H1 (cell line): ENCODE measurements around the gene RASL10A. TPM values are rescaled to one million over a fixed set of nuclear protein-coding genes. Genes with fewer than 3 reads are reported as not detected.

Experiments
- CTCF ChIA-PET: fragments of 300-600 bp; sonication (Branson Sonifier 250); formaldehyde crosslinking; loops from one replicate; lab custom pipeline; 2021; ENCODE audit not compliant: partially characterized antibody; lab: Charles Lee
- POLR2A ChIA-PET: fragments of 300-600 bp; sonication (Branson Sonifier 250); formaldehyde crosslinking; loops from one replicate; lab custom pipeline; 2021; ENCODE audit warnings: inconsistent platforms; ENCODE audit not compliant: partially characterized antibody; lab: Charles Lee
- DNase-seq, 2 experiments: peaks; one replicate each; pipeline versions ENCODE4 v3.0.0 to v3.0.0-alpha.2; 2010 to 2022; ENCODE audit warnings: low spot score in 2 of 2, low read depth in 1 of 2, mixed read lengths in 1 of 2
- FAIRE-seq: peaks from 2 replicates; lab custom pipeline; 2011; peaks lifted over from hg19 to GRCh38; lab: Jason Lieb, UNC
- H2AFZ ChIP-seq: 2 replicates; pipeline ENCODE4 v1.8.1; 2012; ENCODE audit warnings: low read length, inconsistent platforms
- H2AK5ac ChIP-seq: 2 replicates; pipeline ENCODE4 v1.6.1; 2013; ENCODE audit warnings: low read depth, low read length
- H2BK120ac ChIP-seq: replicated peaks from 2 replicates; pipeline ENCODE3; 2013; ENCODE audit warnings: low read depth, low read length, inconsistent platforms
- H2BK12ac ChIP-seq: 2 replicates; pipeline ENCODE4 v1.6.1; 2013; ENCODE audit warnings: low read depth, low read length
- H2BK15ac ChIP-seq: 2 replicates; pipeline ENCODE4 v1.6.1; 2013; ENCODE audit warnings: low read length
- H2BK20ac ChIP-seq: 2 replicates; pipeline ENCODE4 v1.6.1; 2013; ENCODE audit warnings: low read length
- H2BK5ac ChIP-seq: 2 replicates; pipeline ENCODE4 v1.6.1; 2013; ENCODE audit warnings: low read depth, low read length
- H3K14ac ChIP-seq: 2 replicates; pipeline ENCODE4 v1.6.1; 2013; ENCODE audit warnings: inconsistent platforms; ENCODE audit not compliant: insufficient read length
- H3K18ac ChIP-seq: 2 replicates; pipeline ENCODE4 v1.6.1; 2013; ENCODE audit warnings: low read length; ENCODE audit errors: extremely low read depth
- H3K23ac ChIP-seq: 2 replicates; pipeline ENCODE4 v1.6.1; 2013; ENCODE audit warnings: inconsistent platforms; ENCODE audit not compliant: insufficient read length
- H3K23me2 ChIP-seq: 2 replicates; pipeline ENCODE4 v1.6.1; 2013; ENCODE audit warnings: low read depth, low read length
- H3K27ac ChIP-seq: 2 replicates; pipeline ENCODE4 v1.6.1; 2011; ENCODE audit warnings: low read depth, low read length, inconsistent platforms
- H3K27me3 ChIP-seq, 4 experiments: replicated peaks in 1 of 4; 1 replicate in 1 of 4; 2 replicates in 3 of 4; pipeline versions ENCODE4 v1.6.1 to v1.8.1; 2011 to 2013; ENCODE audit warnings: low read length in 3 of 4, mild to moderate bottlenecking in 3 of 4, inconsistent platforms in 2 of 4, mixed read lengths in 2 of 4, moderate library complexity in 1 of 4; ENCODE audit not compliant: control insufficient read depth in 3 of 4, insufficient read depth in 3 of 4; ENCODE audit errors: extremely low read depth in 1 of 4
- H3K36me3 ChIP-seq, 4 experiments: 2 replicates each; pipeline versions ENCODE4 v1.6.1 to v1.8.1; 2011 to 2013; ENCODE audit warnings: mild to moderate bottlenecking in 4 of 4, low read length in 3 of 4, moderate library complexity in 2 of 4, control low read depth in 1 of 4, inconsistent platforms in 1 of 4; ENCODE audit not compliant: insufficient read depth in 4 of 4, control insufficient read depth in 2 of 4
- H3K4ac ChIP-seq: replicated peaks from 2 replicates; pipeline ENCODE3; 2013; ENCODE audit warnings: low read length, low read depth, mixed read lengths, inconsistent platforms; ENCODE audit not compliant: insufficient read length
- H3K4me1 ChIP-seq, 4 experiments: replicated peaks in 1 of 4; 1 replicate in 1 of 4; 2 replicates in 3 of 4; pipeline versions ENCODE4 v1.6.1 to v1.8.1; 2011 to 2013; ENCODE audit warnings: low read length in 3 of 4, inconsistent platforms in 2 of 4, mixed read lengths in 1 of 4; ENCODE audit not compliant: insufficient read depth in 4 of 4, control insufficient read depth in 3 of 4
- H3K4me2 ChIP-seq, 2 experiments: 2 replicates each; pipeline versions ENCODE4 v1.6.1 to v1.8.1; 2011 to 2013; ENCODE audit warnings: low read depth in 2 of 2, low read length in 2 of 2, control low read depth in 1 of 2, inconsistent platforms in 1 of 2, mild to moderate bottlenecking in 1 of 2; ENCODE audit not compliant: insufficient read depth in 1 of 2
- H3K4me3 ChIP-seq, 4 experiments: fragments of 200-600, 300-600 bp in 1 of 4; sonication (generic), shearing (Covaris generic), sonication (Bioruptor Twin) in 1 of 4; 2 replicates each; pipeline versions ENCODE4 v1.5.1 to v1.8.1; 2011 to 2016; ENCODE audit warnings: low read length in 4 of 4, low read depth in 3 of 4, control low read depth in 2 of 4, inconsistent platforms in 2 of 4, mild to moderate bottlenecking in 2 of 4, mixed read lengths in 1 of 4, moderate library complexity in 1 of 4; ENCODE audit not compliant: insufficient read depth in 2 of 4; ENCODE audit errors: extremely low read depth in 1 of 4
- H3K56ac ChIP-seq: replicated peaks from 2 replicates; pipeline ENCODE3; 2013; ENCODE audit warnings: low read depth, mild to moderate bottlenecking, mixed read lengths, low read length, inconsistent platforms; ENCODE audit not compliant: insufficient read length
- H3K79me1 ChIP-seq: 2 replicates; pipeline ENCODE4 v1.6.1; 2013; ENCODE audit warnings: low read depth, low read length, control low read depth
- H3K79me2 ChIP-seq, 2 experiments: 2 replicates each; pipeline versions ENCODE4 v1.6.1 to v1.8.1; 2012 to 2013; ENCODE audit warnings: low read length in 2 of 2, mild to moderate bottlenecking in 2 of 2, inconsistent platforms in 1 of 2; ENCODE audit not compliant: insufficient read depth in 2 of 2, control insufficient read depth in 1 of 2
- H3K9ac ChIP-seq, 4 experiments: replicated peaks in 1 of 4; 1 replicate in 1 of 4; 2 replicates in 3 of 4; pipeline versions ENCODE4 v1.6.1 to v1.8.1; 2011 to 2013; ENCODE audit warnings: low read depth in 3 of 4, low read length in 3 of 4, control low read depth in 2 of 4, mild to moderate bottlenecking in 2 of 4, moderate library complexity in 2 of 4, inconsistent platforms in 1 of 4; ENCODE audit errors: extremely low read depth in 1 of 4
- H3K9me3 ChIP-seq, 2 experiments: 2 replicates each; pipeline versions ENCODE4 v1.6.1 to v1.8.1; 2012 to 2013; ENCODE audit warnings: mild to moderate bottlenecking in 2 of 2, moderate library complexity in 2 of 2, control low read depth in 1 of 2, inconsistent platforms in 1 of 2, low read depth in 1 of 2, low read length in 1 of 2, mixed read lengths in 1 of 2; ENCODE audit not compliant: insufficient read depth in 2 of 2
- H4K20me1 ChIP-seq, 2 experiments: replicated peaks in 1 of 2; 2 replicates each; pipeline versions ENCODE3 to v1.8.1; 2011 to 2013; ENCODE audit warnings: inconsistent platforms in 2 of 2, low read length in 2 of 2, mild to moderate bottlenecking in 1 of 2; ENCODE audit not compliant: insufficient read depth in 2 of 2, control insufficient read depth in 1 of 2
- H4K5ac ChIP-seq: 2 replicates; pipeline ENCODE4 v1.6.1; 2013; ENCODE audit warnings: low read length, low read depth, mixed read lengths, inconsistent platforms; ENCODE audit not compliant: insufficient read length
- H4K8ac ChIP-seq: 2 replicates; pipeline ENCODE4 v1.8.0; 2013; ENCODE audit warnings: mild to moderate bottlenecking, moderate library complexity, low read length, inconsistent platforms; ENCODE audit not compliant: insufficient read depth; ENCODE audit errors: extremely low read depth
- H4K91ac ChIP-seq: replicated peaks from 2 replicates; pipeline ENCODE3; 2013; ENCODE audit warnings: low read length, mixed read lengths, inconsistent platforms; ENCODE audit not compliant: insufficient read length
- KDM4A ChIP-seq: IDR thresholded peaks from one replicate; pipeline ENCODE4 v1.7.1; 2012; ENCODE audit warnings: low read depth, mild to moderate bottlenecking, moderate library complexity, low read length, inconsistent platforms; ENCODE audit not compliant: severe bottlenecking
- POLR2A ChIP-seq, 2 experiments: IDR thresholded peaks; 1 replicate in 1 of 2; 2 replicates in 1 of 2; pipeline ENCODE4 v1.6.1; 2011; ENCODE audit warnings: low read depth in 2 of 2, low read length in 2 of 2, mild to moderate bottlenecking in 2 of 2; ENCODE audit errors: control extremely low read depth in 1 of 2
- WGBS, 2 experiments: shearing (Covaris generic) in 1 of 2; methylation state at CpG; one replicate each; pipeline versions ENCODE4 v1.1.6 to v1.1.7; 2013 to 2015; ENCODE audit warnings: low lambda C conversion rate in 2 of 2, mixed read lengths in 2 of 2, inconsistent platforms in 1 of 2, low coverage in 1 of 2, missing lambda C conversion rate in 1 of 2; ENCODE audit not compliant: insufficient replicate concordance in 2 of 2, insufficient coverage in 1 of 2, insufficient read length in 1 of 2; ENCODE audit errors: extremely low coverage in 1 of 2, missing lambda C conversion rate in 1 of 2; 5-methylcytosine and 5-hydroxymethylcytosine counted together
- polyA plus RNA-seq, 7 experiments: library from polyadenylated mRNA; depleted of rRNA in 3 of 7; stranded (reverse) in 5 of 7; unstranded in 2 of 7; fragments of >200 nt in 5 of 7; fragments of 200-250 nt in 2 of 7; gene quantifications; 1 replicate in 5 of 7; 2 replicates in 1 of 7; 4 replicates in 1 of 7; pipeline versions ENCODE4 v1.2.1 to v1.2.3, GENCODE V29; 2011 to 2013; ENCODE audit warnings: missing spikeins in 2 of 7, mixed read lengths in 2 of 7
- total RNA-seq: library from RNA; stranded (reverse); fragmentation: NEBNext Ultra II Directional; extraction: Animal tissue kit (Norgen Biotek cat#: 25700); gene quantifications from 2 replicates; pipeline ENCODE4 v1.2.1, GENCODE V29; 2021

The RASL10A gene
- total and polyA plus RNA-seq, 2 of the 8 experiments (the other 6 are each of a cell fraction or from before 2014, with no cell fraction given), result 1.1 to 1.5 TPM

DNA sequence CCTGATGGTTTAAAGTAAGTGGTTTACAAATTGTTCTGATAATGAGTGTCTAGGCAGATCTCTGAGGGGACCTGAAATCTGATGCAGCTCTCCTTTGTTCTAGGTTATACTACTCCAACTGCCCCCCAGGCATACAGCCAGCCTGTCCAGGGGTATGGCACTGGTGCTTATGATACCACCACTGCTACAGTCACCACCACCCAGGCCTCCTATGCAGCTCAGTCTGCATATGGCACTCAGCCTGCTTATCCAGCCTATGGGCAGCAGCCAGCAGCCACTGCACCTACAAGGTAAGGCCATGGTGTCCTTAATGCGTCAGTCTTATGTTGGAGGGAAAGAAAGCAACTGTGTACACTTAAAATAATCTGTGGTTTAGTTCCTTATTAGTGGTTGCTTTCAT is 37.6 kb downstream of the RASL10A start:
- POLR2A ChIA-PET, result interaction anchor here (0.9 to 21.4 kb wide), 10 partner anchors 6 to 59 kb away, joined by 3 to 436 read pairs (median 6); partner anchors contain the start of genes EWSR1, GAS2L1 and RHBDD3
- Histone ChIP-seq H3K9ac (no peak overlapping the region), H3K56ac (no peak overlapping the region), H2BK15ac (no peak overlapping the region), H4K8ac (no peak overlapping the region), H2AFZ (no peak overlapping the region), H3K4ac (no peak overlapping the region), H3K27ac (no peak overlapping the region), H4K91ac (no peak overlapping the region), H3K23ac (no peak overlapping the region)
- DNase-seq (no peak), FAIRE-seq (no peak)
- peak in 1 of 2 experiments; percentile 27; a peak in 1 of 3 replicates for TF ChIP-seq POLR2A (IDR thresholded peaks at IDR 0.05; ENCODE audit: control extremely low read depth in 1 of 2, low read depth in 2 of 2, low read length in 2 of 2)
- no peak for TF ChIP-seq KDM4A
- TF ChIP-seq, all 59 proteins: peak for 1
- no peak overlapping the region for H2BK12ac ChIP-seq
- no peak overlapping the region for H3K4me2 ChIP-seq
- peaks cover 10 to 80% of the 10 kb centered on the region in 2 experiments for H3K79me2 ChIP-seq
- no peak overlapping the region for H2BK20ac ChIP-seq
- no peaks in the 10 kb centered on the region for H3K4me1 ChIP-seq
- no peaks in the 10 kb centered on the region for H3K27me3 ChIP-seq
- H4K20me1 ChIP-seq, result peaks cover 23 to 26% of the 10 kb centered on the region in 2 experiments
- H3K4me3 ChIP-seq, result no peak overlapping the region
- H3K14ac ChIP-seq, result no peak overlapping the region
- no peaks in the 10 kb centered on the region for H3K23me2 ChIP-seq
- 96% methylated on average over 1 of the region's 1 CpG; no CpG with 5 or more reads in 1 of the 2 experiments for WGBS, 2 experiments
- H4K5ac ChIP-seq, result no peak overlapping the region
- no peak overlapping the region for H3K18ac ChIP-seq
- CTCF ChIA-PET, result interaction anchor here (0.6 to 1.3 kb wide), 3 partner anchors 26 to 220 kb away, joined by 3 to 8 read pairs (median 5); no protein-coding TSS in a partner anchor
- H2AK5ac ChIP-seq, result no peak overlapping the region
- peaks cover 5% of the 10 kb centered on the region for H3K79me1 ChIP-seq
- H3K36me3 ChIP-seq, result peaks cover 48 to 97% (median 85%) of the 10 kb centered on the region in 4 experiments
- no peak overlapping the region for H2BK120ac ChIP-seq
- H3K9me3 ChIP-seq, result no peaks in the 10 kb centered on the region
- H2BK5ac ChIP-seq, result no peak overlapping the region
